K562 (cell line): ENCODE results near the gene DIPK1A. TPM values are rescaled to one million over a fixed set of nuclear protein-coding genes. Genes with fewer than 3 reads are reported as not detected.

ENCODE experiments used
- ATAC-seq: fragments of 200-7000 bp; cut with Tn5 transposase; 3 replicates; pipeline ENCODE4 v1.9.1; 2020; ENCODE audit warnings: moderate library complexity
- BruUV-seq: library from RNA; stranded (reverse); fragments of 400-500 nt; replicated peaks from 2 replicates; lab custom pipeline; 2021; lab: Mats Ljungman, UMichigan
- CTCF ChIA-PET: fragments of 300-600 bp; formaldehyde crosslinking; extraction: SDS; loops from one replicate; lab custom pipeline; 2021; ENCODE audit warnings: low intra/inter-chr PET ratio; lab: Yijun Ruan, JAX
- POLR2A ChIA-PET: fragments of 300-600, 350-650 bp; sonication (Branson Sonifier 250); formaldehyde crosslinking; extraction: SDS; loops from one replicate; lab custom pipeline; 2021; ENCODE audit warnings: antibody characterized with exemption, inconsistent platforms; lab: Yijun Ruan, JAX
- DNase-seq, 4 experiments: peaks; one replicate each; pipeline versions ENCODE4 v3.0.0 to v3.0.0-alpha.2; 2011 to 2018; ENCODE audit warnings: low spot score in 3 of 4, mixed read lengths in 3 of 4; ENCODE audit errors: extremely low read depth in 1 of 4
- FAIRE-seq: peaks from 2 replicates; lab custom pipeline; 2011; peaks lifted over from hg19 to GRCh38; lab: Jason Lieb, UNC
- H2AFZ ChIP-seq: 2 replicates; pipeline ENCODE4 v1.6.0; 2011; ENCODE audit warnings: low read depth, low read length, control low read depth, inconsistent platforms
- H3K27ac ChIP-seq: fragments of 200-600 bp; 3 replicates; pipeline ENCODE4 v1.8.0; 2011; ENCODE audit warnings: low read depth, mild to moderate bottlenecking, control low read depth, inconsistent platforms, low read length, moderate library complexity, mixed read lengths; ENCODE audit errors: extremely low read depth
- H3K27me3 ChIP-seq, 2 experiments: fragments of 300-600 bp in 1 of 2; 2 replicates in 1 of 2; 3 replicates in 1 of 2; pipeline versions ENCODE4 v1.6.0 to v1.8.0; 2011; ENCODE audit warnings: inconsistent platforms in 2 of 2, low read length in 2 of 2, mild to moderate bottlenecking in 1 of 2, mixed read lengths in 1 of 2, moderate library complexity in 1 of 2; ENCODE audit not compliant: control insufficient read depth in 2 of 2, insufficient read depth in 2 of 2
- H3K36me3 ChIP-seq: fragments of 300-600 bp; 3 replicates; pipeline ENCODE4 v1.8.0; 2011; ENCODE audit warnings: mild to moderate bottlenecking, low read length, inconsistent platforms; ENCODE audit not compliant: control insufficient read depth, insufficient read depth
- H3K4me1 ChIP-seq, 2 experiments: fragments of 200-600 bp in 1 of 2; replicated peaks in 1 of 2; 2 replicates in 1 of 2; 3 replicates in 1 of 2; pipeline versions ENCODE4 v1.5.1 to v1.8.0; 2011; ENCODE audit warnings: inconsistent platforms in 2 of 2, low read length in 2 of 2, mild to moderate bottlenecking in 1 of 2, mixed read lengths in 1 of 2, moderate library complexity in 1 of 2; ENCODE audit not compliant: control insufficient read depth in 2 of 2, insufficient read depth in 2 of 2
- H3K4me2 ChIP-seq: 2 replicates; pipeline ENCODE4 v1.6.1; 2011; ENCODE audit warnings: low read length, control low read depth, inconsistent platforms, mixed read lengths; ENCODE audit not compliant: insufficient read depth
- H3K4me3 ChIP-seq: fragments of 200-600 bp; sonication (generic), shearing (Covaris generic); 2 replicates; pipeline ENCODE4 v1.5.1; 2016; ENCODE audit warnings: control low read depth, inconsistent platforms
- H3K79me2 ChIP-seq: fragments of 200-600 bp; 3 replicates; pipeline ENCODE4 v1.8.0; 2011; ENCODE audit warnings: low read length, inconsistent platforms; ENCODE audit not compliant: control insufficient read depth, insufficient read depth
- H3K9ac ChIP-seq, 2 experiments: 2 replicates each; pipeline versions ENCODE4 v1.6.0 to v1.6.1; 2011; ENCODE audit warnings: low read depth in 2 of 2, low read length in 2 of 2, control low read depth in 1 of 2, inconsistent platforms in 1 of 2, mild to moderate bottlenecking in 1 of 2, mixed read lengths in 1 of 2; ENCODE audit not compliant: insufficient read depth in 1 of 2
- H3K9me1 ChIP-seq: one replicate; pipeline ENCODE4 v1.6.0; 2011; ENCODE audit warnings: inconsistent platforms, mild to moderate bottlenecking, low read length, moderate library complexity; ENCODE audit not compliant: control insufficient read depth, insufficient read depth
- H3K9me3 ChIP-seq: replicated peaks from 2 replicates; pipeline ENCODE4 v1.5.1; 2011; ENCODE audit warnings: low read depth, low read length, inconsistent platforms; ENCODE audit not compliant: control insufficient read depth, insufficient read depth
- H4K20me1 ChIP-seq: replicated peaks from 2 replicates; pipeline ENCODE4 v1.6.1; 2011; ENCODE audit warnings: low read length, inconsistent platforms, mixed read lengths; ENCODE audit not compliant: control insufficient read depth, insufficient read depth
- CBX5 ChIP-seq: IDR thresholded peaks from 2 replicates; pipeline ENCODE4 v1.6.1; 2014; ENCODE audit warnings: low read depth, borderline replicate concordance
- HEY1 ChIP-seq: fragments of 250-450 bp; sonication (Bioruptor Pico); IDR thresholded peaks from 2 replicates; pipeline ENCODE4 v1.5.0; 2020; ENCODE audit warnings: mild to moderate bottlenecking, moderate library complexity, borderline replicate concordance
- IRF2 ChIP-seq: sonication (generic); formaldehyde crosslinking; IDR thresholded peaks from 2 replicates; pipeline ENCODE4 v1.8.1; 2022; ENCODE audit warnings: mild to moderate bottlenecking, missing genetic modification reagents
- XRCC4 ChIP-seq: IDR thresholded peaks from one replicate; pipeline ENCODE4 v1.6.1; 2011; ENCODE audit not compliant: insufficient read depth, insufficient read length; ENCODE audit errors: extremely low read depth
- ZNF146 ChIP-seq: IDR thresholded peaks from one replicate; pipeline ENCODE4 v1.6.1; 2018; ENCODE audit warnings: missing compliant biosample characterization; ENCODE audit not compliant: unreplicated experiment
- ZNF197 ChIP-seq: fragments of 200-800 bp; sonication (Bioruptor generic); IDR thresholded peaks from 2 replicates; pipeline ENCODE4 v1.6.1; 2016; ENCODE audit warnings: low read depth, missing genetic modification characterization, missing compliant biosample characterization
- ZNF263 ChIP-seq: sonication (generic); formaldehyde crosslinking; IDR thresholded peaks from 2 replicates; pipeline ENCODE4 v1.8.0; 2022; ENCODE audit warnings: mild to moderate bottlenecking, missing genetic modification reagents, borderline replicate concordance
- ZNF717 ChIP-seq: fragments of 250-450 bp; sonication (Bioruptor Pico); IDR thresholded peaks from 2 replicates; pipeline ENCODE4 v1.5.0; 2021
- WGBS: fragments of 100-300 bp; shearing (Covaris generic); methylation state at CpG from one replicate; pipeline ENCODE4 v1.1.6; 2016; ENCODE audit warnings: low coverage, mixed read lengths; ENCODE audit not compliant: insufficient coverage; ENCODE audit errors: missing lambda C conversion rate; 5-methylcytosine and 5-hydroxymethylcytosine counted together
- in situ Hi-C: fragments of 300-500 bp; cut with MboI; formaldehyde crosslinking; loops from 4 replicates; pipeline ENCODE4 v1.15.0; 2018; ENCODE audit warnings: inconsistent platforms, mixed read lengths
- intact Hi-C: fragments of 100-400 bp; cut with micrococcal nuclease; formaldehyde crosslinking; loops from 2 replicates; pipeline ENCODE4 v1.14.2; 2022
- polyA plus RNA-seq, 8 experiments: library from polyadenylated mRNA; depleted of rRNA in 4 of 8; stranded (reverse) in 5 of 8; unstranded in 3 of 8; fragments of >200 nt; fragmentation: Nextera tagmentation in 2 of 8; fragmentation: Illumina TruSeq in 1 of 8; extraction: Ambion mirVana in 2 of 8; extraction: Trizol in 1 of 8; gene quantifications; 2 replicates each; pipeline versions ENCODE4 v1.2.1 to v1.2.3, GENCODE V29; 2011 to 2014; ENCODE audit warnings: inconsistent platforms in 1 of 8, missing spikeins in 1 of 8
- total RNA-seq, 7 experiments: library from RNA; depleted of rRNA in 6 of 7; stranded (reverse); fragments of >200 nt in 6 of 7; fragmentation: Illumina TruSeq in 2 of 7; extraction: Trizol in 2 of 7; gene quantifications; 2 replicates each; pipeline versions ENCODE4 v1.2.1 to v1.2.3, GENCODE V29; 2011 to 2021; ENCODE audit warnings: low replicate concordance in 1 of 7
- TF ChIP-seq, protein P1 (sequence below): fragments of 250-450 bp; sonication (Bioruptor Pico); IDR thresholded peaks from 2 replicates; pipeline ENCODE4 v1.4.0; 2020; ENCODE audit warnings: mild to moderate bottlenecking, moderate library complexity
- TF ChIP-seq, protein P2 (sequence below): sonication (generic); formaldehyde crosslinking; IDR thresholded peaks from 2 replicates; pipeline ENCODE4 v1.8.0; 2022; ENCODE audit warnings: mild to moderate bottlenecking, missing genetic modification reagents
- TF ChIP-seq, protein P3 (sequence below): sonication (generic); formaldehyde crosslinking; IDR thresholded peaks from 2 replicates; pipeline ENCODE4 v1.8.1; 2023; ENCODE audit warnings: mild to moderate bottlenecking, missing genetic modification reagents, moderate library complexity

The DIPK1A gene
- total and polyA plus RNA-seq, 9 of the 15 experiments (the other 6 are each of a cell fraction or from before 2014, with no cell fraction given) = 0.54 to 2.5 (median 1.3) TPM

DNA sequence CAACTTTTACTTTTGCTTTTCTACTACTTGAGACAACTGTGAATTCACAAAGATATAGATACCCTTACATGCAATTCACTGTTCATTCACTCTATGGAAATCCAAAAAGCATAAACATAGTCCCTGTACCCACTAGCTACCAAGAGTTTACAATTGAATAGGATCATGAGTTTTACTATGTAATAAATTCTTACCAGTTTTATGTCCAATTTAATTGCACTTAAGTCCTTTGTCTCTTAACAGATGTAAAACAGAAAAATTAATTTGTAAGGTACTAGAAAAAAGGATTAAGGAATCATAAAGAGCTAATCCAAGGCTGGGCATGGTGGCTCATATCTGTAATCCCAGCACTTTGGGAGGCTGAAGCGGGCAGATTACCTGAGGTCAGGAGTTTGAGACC, 24.4 kb downstream of the DIPK1A start:
- H3K79me2 ChIP-seq = no peaks in the 10 kb centered on the region
- no peak overlapping the region for H2AFZ ChIP-seq
- no peaks in the 10 kb centered on the region for H3K27me3 ChIP-seq
- H3K9me1 ChIP-seq = no peaks in the 10 kb centered on the region
- no peaks in the 10 kb centered on the region; the same call in 2 of the 3 replicates for H3K36me3 ChIP-seq
- no peak for ATAC-seq
- CTCF ChIA-PET = no interaction called here
- TF ChIP-seq, protein P1, sequence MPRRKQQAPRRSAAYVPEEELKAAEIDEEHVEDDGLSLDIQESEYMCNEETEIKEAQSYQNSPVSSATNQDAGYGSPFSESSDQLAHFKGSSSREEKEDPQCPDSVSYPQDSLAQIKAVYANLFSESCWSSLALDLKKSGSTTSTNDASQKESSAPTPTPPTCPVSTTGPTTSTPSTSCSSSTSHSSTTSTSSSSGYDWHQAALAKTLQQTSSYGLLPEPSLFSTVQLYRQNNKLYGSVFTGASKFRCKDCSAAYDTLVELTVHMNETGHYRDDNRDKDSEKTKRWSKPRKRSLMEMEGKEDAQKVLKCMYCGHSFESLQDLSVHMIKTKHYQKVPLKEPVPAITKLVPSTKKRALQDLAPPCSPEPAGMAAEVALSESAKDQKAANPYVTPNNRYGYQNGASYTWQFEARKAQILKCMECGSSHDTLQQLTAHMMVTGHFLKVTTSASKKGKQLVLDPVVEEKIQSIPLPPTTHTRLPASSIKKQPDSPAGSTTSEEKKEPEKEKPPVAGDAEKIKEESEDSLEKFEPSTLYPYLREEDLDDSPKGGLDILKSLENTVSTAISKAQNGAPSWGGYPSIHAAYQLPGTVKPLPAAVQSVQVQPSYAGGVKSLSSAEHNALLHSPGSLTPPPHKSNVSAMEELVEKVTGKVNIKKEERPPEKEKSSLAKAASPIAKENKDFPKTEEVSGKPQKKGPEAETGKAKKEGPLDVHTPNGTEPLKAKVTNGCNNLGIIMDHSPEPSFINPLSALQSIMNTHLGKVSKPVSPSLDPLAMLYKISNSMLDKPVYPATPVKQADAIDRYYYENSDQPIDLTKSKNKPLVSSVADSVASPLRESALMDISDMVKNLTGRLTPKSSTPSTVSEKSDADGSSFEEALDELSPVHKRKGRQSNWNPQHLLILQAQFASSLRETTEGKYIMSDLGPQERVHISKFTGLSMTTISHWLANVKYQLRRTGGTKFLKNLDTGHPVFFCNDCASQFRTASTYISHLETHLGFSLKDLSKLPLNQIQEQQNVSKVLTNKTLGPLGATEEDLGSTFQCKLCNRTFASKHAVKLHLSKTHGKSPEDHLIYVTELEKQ (CRISPR knock-in tag) = no peak
- no peak for TF ChIP-seq ZNF146 (CRISPR knock-in tag)
- TF ChIP-seq, protein P2, sequence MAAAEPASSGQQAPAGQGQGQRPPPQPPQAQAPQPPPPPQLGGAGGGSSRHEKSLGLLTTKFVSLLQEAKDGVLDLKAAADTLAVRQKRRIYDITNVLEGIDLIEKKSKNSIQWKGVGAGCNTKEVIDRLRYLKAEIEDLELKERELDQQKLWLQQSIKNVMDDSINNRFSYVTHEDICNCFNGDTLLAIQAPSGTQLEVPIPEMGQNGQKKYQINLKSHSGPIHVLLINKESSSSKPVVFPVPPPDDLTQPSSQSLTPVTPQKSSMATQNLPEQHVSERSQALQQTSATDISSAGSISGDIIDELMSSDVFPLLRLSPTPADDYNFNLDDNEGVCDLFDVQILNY (CRISPR knock-in tag) = no peak
- TF ChIP-seq ZNF197 = no peak
- no peak for TF ChIP-seq ZNF263 (CRISPR knock-in tag)
- TF ChIP-seq, protein P3, sequence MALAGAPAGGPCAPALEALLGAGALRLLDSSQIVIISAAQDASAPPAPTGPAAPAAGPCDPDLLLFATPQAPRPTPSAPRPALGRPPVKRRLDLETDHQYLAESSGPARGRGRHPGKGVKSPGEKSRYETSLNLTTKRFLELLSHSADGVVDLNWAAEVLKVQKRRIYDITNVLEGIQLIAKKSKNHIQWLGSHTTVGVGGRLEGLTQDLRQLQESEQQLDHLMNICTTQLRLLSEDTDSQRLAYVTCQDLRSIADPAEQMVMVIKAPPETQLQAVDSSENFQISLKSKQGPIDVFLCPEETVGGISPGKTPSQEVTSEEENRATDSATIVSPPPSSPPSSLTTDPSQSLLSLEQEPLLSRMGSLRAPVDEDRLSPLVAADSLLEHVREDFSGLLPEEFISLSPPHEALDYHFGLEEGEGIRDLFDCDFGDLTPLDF (CRISPR knock-in tag) = no peak
- no peak for TF ChIP-seq IRF2 (CRISPR knock-in tag)
- no peak for TF ChIP-seq ZNF717
- TF ChIP-seq HEY1 = no peak
- no peak for TF ChIP-seq CBX5
- TF ChIP-seq XRCC4 = no peak
- TF ChIP-seq, all 486 proteins: peak for 0
- H3K4me2 ChIP-seq = no peak overlapping the region
- H3K9ac ChIP-seq = no peak overlapping the region
- H3K4me1 ChIP-seq = no peaks in the 10 kb centered on the region
- H3K9me3 ChIP-seq = no peaks in the 10 kb centered on the region
- H3K4me3 ChIP-seq = no peak overlapping the region
- in situ Hi-C loops (no loop called here), intact Hi-C loops (no loop called here)
- 22% methylated on average over 1 of the region's 1 CpG for WGBS
- no peak for DNase-seq
- no TSS peak for BruUV-seq
- H3K27ac ChIP-seq = no peak overlapping the region
- POLR2A ChIA-PET = interaction anchor here (1.4 kb wide), 1 partner anchor 12 kb away, joined by 3 read pairs; no protein-coding TSS in a partner anchor
- no peaks in the 10 kb centered on the region for H4K20me1 ChIP-seq
- FAIRE-seq = no peak
